HEK293 (cell line): Measurements from ENCODE around the gene TMEM183A.

Experiments
- CTCF ChIP-seq: fragments of 450-650 bp; formaldehyde crosslinking; IDR thresholded peaks from 2 replicates; pipeline ENCODE4 v1.5.1; 2016; ENCODE audit warnings: missing biosample characterization, missing genetic modification characterization
- INSM2 ChIP-seq: fragments of 450-650 bp; formaldehyde crosslinking; IDR thresholded peaks from 2 replicates; pipeline ENCODE4 v1.5.1; 2016; ENCODE audit warnings: missing biosample characterization, missing genetic modification characterization

- TF ChIP-seq INSM2 (tag by site-specific recombination), result no peak
- no peak for TF ChIP-seq CTCF (tag by site-specific recombination)
Observed at GRCh38 chr1:202987255-202987654, 19.9 kb upstream of the TMEM183A start.
